SK-N-SH treated with all-trans-retinoic acid at 6 μM for 48 hours (cell line): Measurements from ENCODE around the gene C16orf96.

ENCODE experiments used
- ARNTL ChIP-seq: fragments of 450-650 bp; formaldehyde crosslinking; IDR thresholded peaks from 2 replicates; pipeline ENCODE4 v1.5.0; 2020; ENCODE audit warnings: low read depth, mild to moderate bottlenecking, moderate library complexity, borderline replicate concordance
- ZC3H10 ChIP-seq: fragments of 250-450 bp; sonication (Bioruptor Pico); IDR thresholded peaks from 2 replicates; pipeline ENCODE4 v1.5.1; 2021; ENCODE audit warnings: mild to moderate bottlenecking, moderate library complexity

GRCh38 chr16:4624827-4625559, 68.9 kb downstream of the C16orf96 start:
- no peak for TF ChIP-seq ZC3H10 (CRISPR knock-in tag)
- TF ChIP-seq ARNTL (CRISPR knock-in tag): no peak
